DMS153 (cell line): ENCODE data around the gene UCHL1.

Experiments
- DNase-seq: peaks from one replicate; lab custom pipeline; 2025; lab: John Stamatoyannopoulos, UW

The UCHL1 gene

DNA sequence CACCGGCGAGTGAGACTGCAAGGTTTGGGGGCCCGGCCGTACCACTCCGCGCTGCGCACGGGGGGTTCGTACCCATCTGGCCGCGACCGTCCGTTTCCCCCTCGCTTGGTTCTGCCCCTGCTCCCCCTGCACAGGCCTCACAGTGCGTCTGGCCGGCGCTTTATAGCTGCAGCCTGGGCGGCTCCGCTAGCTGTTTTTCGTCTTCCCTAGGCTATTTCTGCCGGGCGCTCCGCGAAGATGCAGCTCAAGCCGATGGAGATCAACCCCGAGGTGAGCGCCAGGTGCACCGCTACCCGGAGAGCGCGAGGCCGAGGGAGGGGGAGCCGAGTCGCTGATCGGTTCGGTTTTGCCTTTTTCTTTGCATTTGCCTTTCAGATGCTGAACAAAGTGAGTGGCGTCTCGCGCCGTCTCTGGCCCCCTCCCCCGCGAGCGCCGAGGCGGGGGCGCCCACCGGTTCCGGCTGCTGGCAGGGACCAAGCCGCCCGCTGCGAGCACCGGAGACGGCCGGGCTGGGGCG lies at the start of gene UCHL1:
Gene UCHL1, plus strand, starts transcription at position 189 of the 517 bp plus-strand sequence. Its CDS starts 49 bp downstream, at position 238.
- DNase-seq, result peak; percentile 78

DNA sequence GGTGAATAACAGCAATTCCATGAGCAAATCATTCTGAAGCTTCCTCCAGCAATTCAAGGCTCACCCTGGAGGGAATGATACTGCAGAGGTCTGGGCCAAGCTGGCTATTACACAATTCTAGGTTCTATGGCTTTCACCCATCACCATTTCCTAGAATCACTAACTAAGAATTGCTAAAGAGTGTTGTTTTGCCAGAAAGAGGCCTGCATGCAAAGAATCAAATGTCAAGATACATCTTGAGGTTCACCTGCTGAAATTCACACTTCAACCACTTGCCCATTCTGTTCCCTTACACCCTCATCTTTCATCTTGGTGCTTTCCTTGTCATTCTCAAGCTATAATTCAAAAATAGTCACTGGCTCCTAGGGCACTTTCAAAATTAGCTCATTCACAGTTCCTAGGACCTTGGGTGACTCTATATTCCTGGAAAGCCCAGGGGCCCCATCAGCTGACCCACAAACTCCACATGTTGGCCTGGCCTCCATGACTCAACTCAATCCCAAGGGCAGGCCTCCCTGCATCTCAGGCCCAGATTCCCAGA lies 49.4 kb upstream of the UCHL1 start:
- no peak for DNase-seq

DNA sequence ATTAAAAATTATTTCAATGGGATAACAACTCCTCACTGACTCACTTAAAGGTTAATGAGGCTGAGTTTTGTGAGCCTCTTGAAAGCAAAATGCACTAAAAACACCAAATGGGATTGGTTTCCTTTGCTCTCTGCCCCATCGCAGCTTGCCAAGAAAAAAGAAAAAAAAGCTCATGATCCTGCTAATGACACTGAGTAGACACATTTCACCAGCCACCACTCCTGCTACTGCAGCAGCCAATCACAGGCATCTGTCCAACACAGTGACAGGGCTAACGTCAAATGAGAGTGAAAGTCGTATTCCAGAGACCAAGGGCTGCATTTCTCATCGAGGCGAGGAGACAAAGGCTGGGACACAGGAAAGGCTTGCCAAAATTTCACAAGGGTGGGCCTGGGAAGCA lies 47.5 kb upstream of the UCHL1 start:
- no peak for DNase-seq

DNA sequence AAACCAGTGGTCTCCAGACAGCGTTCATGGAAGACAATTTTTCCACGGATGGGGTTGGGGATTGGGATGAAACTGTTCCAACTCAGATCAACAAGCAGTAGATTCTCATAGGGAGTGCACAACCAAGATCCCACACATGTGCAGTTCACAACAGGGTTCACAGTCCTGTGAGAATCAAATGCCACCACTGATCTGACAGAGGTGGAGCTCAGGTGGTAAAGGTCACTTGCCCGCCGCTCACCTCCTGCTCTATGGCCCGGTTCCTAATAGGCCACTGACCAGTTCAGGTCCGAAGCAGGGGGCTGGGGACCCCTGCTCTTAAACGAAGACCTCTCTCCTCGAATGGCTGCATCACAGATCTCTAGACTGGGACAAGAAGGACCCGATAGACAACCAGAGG lies 46.8 kb upstream of the UCHL1 start:
- no peak for DNase-seq

DNA sequence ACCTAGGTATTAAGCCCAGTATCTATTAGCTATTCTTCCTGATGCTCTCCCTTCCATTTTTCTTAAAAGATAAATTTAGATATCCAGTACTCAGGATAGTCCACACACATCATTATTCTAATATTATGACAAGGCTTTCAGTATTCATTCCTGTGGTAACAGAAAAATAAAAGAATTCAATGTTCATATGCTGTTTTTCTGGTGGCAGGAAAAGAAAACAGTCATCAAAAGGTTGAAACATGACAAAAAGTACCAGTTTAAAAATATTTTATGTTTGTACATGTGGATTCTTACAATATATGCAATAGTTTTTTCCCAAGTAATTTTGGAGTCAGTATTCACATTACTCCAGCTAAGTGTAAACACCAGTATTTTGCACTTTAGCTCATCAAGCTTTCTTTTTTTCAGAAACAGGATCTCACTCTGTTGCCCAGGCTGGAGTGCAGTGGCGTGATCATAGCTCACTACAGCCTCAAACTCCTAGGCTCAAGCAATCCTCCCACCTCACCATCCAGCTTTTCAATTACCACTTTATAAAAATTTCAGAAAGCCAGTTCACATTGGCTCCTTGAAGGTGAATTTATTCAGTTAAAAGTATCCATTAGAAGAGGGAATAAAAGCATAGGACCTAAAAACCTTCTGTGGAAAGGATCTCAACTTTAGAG lies 44.6 kb upstream of the UCHL1 start:
- DNase-seq, result no peak

DNA sequence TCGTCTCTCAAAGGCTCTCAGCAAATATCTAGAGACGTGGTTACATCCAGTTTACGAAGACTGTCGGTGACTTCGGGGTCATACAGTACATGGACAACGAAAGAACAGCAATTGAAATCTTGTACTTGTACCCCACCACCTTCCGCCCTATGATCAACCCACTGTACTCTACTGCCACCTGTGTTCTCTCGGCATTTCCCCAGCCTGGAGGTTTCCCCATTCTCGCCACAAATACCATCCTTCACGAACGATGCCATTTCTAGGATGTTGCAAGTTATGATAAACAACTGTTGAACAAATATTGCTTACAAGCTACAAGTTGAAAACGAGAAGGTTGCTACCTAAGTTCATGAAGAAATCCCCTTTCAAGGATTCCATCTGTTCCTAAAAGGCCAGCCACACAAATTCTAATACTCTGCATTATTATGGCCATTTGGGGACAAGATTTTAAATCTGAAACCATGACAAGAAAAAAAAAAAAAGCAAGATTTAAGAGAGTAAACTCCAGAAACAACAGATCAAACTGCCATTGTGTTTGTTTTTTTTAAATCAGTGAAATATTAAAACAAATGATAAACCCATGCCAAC lies 44.0 kb upstream of the UCHL1 start:
- no peak for DNase-seq

DNA sequence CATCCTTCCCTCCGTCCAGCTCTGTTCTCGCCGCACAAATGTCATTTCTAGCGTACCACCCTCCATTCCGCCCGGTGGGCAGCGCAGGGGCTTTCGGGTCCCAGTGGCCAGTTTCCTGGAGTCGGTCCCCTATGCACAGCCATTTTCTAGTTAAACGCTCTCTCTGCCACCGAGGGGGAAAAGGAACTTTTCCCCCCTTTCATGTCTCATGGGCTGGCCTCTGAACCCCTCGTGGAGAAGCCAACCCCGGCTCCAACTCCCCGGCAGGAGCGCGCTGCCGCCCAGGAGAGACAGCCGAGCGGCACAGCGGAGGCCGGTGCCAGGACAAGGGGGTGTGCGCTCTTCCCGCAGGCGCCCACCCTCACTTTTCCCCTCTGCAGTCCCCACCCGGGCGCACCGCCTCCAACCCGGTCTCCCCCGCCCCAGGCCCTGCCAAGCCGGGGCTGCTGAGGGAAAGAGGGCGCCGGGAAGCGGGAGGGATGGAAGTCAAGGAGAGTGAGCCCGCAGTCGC lies 43.0 kb upstream of the UCHL1 start:
- no peak for DNase-seq

DNA sequence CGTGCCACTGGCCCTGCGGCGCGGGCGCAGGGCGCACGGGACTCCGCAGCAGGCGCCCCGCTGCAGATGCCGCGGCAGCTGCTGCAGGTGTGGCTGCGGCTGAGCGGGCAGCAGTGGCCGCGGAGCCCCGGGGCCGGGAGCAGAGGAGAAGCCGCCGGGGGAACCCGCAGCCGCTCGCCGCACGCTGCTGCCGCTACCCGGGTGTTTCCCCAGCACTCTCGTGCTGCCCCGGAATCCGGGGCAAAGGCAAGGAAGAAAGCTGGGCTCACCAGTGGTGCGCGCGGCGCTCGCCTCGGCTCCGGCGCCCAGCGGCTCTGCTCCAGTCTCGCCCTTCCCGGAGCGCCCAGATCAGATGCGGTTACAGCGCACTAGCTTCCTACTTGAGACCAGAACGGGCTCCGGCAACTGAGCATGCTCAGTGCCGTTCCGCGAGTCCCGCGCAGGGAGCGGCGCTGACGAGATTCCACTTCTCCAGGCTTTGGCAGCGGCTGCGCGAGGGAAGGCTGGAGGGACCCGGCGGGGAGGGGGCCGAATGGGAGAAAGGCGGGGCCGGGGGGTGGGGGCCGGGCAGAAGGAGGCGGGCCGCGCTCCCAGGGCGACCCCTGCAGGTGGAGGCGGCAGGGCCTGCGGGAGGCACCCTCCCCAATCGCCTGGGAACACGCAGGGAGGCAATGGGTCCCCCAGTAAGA lies 42.4 kb upstream of the UCHL1 start, which contains the start of gene APBB2:
Gene APBB2, minus strand, starts transcription at position 407 of the 689 bp plus-strand sequence. CDS start 181,288 bp downstream, outside the sequence.
- peak; percentile 87 for DNase-seq

DNA sequence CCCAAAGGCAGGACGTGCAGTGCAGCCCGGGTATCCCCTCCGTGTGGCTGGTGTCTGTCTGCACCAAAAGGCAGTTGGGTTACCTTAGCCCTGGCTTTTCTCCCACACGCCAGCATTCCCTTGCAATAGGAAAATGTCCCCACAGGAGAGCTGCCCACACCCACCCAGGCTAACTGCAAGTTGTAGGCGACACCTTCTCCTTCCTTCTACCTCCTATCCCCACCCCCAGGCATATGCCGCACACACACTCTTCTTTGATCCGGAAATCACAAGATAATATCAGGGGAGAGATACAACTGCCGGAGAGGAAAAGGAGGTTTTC lies 41.9 kb upstream of the UCHL1 start:
- DNase-seq, result no peak

DNA sequence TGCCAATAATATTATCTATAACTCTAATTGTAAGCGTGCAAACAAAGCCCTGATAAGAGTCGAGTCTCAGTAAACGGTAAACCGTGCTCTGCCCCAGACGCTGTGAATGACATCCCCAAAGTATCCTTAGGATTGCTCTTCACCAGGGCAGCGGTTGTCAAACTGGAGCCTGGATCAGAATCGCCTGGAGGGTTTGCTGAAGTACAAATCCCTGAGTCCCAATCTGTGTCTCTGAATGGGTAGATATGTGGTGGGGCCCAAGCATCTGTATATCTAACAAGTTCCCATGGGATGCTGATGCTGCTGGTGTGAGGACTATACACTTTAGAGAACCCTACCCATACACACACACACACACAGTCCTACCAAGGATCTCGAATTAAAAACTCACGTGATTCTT lies 41.6 kb upstream of the UCHL1 start:
- DNase-seq, result no peak

DNA sequence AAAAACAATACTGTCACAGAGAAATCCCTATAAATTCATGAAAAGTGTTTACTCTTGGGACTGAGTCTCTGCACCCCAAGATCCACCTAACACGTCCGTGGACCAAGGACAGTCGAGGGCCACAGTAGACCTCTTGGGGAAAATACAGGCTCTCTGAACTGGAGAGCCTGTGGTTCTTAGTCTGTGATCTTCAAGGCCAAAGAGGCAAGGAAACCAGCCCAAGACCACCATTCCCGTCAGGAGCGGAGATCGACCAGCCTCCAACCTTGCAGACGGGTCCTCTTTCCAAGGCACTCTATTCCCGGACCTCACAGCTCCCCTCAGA lies 40.8 kb upstream of the UCHL1 start:
- no peak for DNase-seq

DNA sequence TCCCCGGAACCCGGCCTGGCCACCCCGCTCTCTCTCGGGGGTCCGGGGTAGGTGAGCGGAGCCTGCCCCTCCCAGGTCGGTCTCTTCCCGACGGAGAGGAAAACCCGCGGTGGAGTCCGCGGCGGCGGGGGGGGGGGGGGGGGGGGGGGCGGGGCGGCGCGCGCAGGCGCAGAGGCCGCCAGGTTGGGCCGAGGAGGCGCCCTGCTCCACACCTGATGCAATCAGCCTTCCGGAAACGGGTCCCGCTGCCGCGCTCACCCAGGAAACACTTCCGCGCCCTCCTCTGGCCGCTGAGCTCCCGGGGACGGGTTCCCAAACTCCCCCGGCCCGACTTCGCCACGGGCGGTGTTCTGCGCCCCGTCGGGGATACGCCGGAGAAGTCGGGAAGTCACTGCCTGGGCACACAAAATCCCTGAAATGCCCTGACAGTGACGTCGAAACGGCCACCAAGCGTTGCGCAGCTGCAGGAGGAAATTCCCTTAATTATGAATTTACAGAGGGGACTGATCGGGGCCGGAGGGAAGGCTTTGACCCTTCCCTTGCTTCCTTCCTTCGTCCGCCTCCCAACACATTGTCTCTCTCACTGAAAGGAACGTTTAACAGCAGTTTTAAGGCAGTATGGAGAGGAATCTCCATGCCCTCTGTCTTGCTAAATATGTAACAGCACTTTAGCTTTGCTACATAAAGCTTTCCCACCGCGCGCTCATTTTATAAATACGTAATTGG lies 40.3 kb upstream of the UCHL1 start:
- peak; percentile 73 for DNase-seq

DNA sequence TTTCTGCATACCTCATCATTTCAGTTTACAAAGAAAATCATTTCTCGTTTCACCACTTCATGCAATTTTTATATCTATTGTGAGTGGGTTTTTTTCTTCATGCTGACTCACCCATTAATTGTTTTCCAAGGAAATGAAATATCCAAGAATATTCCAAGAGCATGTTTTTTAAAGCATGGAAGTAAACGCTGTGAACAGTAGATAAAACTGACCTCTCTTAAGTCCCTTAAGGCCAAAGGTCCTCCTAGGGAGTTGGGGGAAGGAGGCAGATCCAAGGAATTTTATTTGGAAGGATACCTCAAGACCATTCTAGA lies 39.8 kb upstream of the UCHL1 start:
- DNase-seq, result no peak

DNA sequence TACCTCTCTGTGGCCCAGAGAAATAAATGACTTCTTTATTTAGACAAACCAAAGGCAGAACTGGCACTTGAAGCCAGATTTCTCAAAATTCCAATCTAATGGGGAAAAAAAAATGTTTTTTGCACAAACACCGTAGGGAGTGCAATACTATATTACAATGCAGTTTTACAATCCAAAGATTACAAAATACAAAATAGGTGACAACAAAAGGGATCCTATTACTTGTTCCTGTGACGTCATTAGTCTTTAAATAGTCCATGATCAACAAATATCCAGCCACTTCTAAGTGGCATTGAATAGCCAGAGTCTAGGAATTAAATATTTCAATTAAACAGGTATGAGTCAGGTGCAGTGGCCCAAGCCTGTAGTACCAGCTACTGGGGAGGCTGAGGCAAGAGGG lies 39.4 kb upstream of the UCHL1 start:
- DNase-seq, result no peak

DNA sequence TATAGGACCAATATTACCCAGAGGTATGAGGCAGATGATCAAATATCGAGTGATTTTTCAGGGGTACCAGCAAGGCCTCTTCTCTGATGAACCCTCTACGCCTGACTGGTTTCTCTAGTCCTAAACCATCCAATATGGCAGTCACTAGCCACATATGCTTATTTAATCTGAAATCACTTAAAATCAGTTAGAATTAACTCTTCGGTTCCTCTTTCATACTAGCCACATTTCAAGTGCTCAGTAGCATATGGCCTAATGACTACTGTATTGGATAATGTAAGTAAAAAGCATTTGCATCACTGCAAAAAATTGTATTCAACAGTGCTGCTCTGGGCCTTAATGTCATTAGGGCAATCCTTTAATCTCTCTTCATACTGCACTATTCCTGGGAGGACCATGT lies 38.0 kb upstream of the UCHL1 start:
- no peak for DNase-seq

DNA sequence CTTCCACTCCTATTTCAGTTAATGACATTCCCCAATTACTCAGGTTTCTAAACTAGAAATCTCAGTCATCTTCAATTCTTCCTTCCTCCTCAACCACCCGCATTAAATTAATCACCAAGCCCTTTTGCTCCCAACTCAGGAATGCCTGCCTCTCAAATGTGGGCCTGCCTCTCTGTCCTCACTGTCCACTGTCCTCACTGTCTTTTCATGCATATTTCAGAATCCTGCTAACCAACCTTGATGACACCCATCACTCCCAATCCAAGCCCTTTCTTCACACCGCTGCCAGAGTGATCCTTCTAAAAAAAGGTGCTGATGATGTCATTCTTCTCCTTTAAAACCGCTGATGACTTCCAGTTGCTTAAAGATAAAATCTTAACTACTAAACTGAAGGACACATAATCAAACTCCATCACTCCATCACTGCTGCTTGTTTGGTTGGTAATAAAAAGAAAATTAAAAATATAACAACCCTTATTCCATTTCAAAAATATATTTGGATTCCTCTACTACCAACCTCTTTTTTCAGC lies 37.2 kb upstream of the UCHL1 start:
- DNase-seq, result no peak

DNA sequence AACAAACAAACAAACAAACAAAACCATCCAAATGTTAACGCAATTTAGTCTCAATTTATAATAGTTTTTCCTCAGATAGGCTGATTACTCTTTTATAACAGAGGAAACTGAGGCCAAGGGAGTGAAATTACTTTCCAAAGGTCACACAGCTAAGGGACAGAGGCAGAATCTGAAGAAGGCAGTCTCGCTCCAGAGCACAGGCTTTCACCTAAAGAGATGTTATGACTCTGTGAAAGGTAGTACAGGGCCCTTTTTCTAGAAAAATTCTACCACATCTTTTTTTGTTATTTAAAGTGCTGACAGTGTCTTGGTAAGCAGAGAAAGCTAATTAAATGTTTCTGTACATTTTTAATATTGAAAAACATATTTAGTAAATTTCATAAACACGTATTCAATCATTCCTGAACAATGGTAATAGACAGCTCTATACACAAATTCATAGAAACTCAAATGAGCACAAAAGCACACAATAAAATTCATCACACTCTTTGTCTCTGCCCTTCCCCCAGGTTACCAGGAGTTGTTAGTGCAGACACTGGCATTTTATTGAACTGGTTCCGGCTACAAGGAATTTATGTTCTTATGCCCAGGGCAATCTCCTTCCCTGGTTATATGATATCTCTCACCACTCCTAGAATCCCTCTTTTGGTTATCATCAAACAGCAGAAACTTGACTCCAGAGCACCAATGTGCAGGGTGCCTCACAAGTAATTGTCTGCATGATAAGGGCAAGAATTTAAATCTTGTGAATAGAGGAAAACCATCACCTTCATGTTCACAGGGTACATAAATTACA lies 34.7 kb upstream of the UCHL1 start:
- DNase-seq, result no peak

DNA sequence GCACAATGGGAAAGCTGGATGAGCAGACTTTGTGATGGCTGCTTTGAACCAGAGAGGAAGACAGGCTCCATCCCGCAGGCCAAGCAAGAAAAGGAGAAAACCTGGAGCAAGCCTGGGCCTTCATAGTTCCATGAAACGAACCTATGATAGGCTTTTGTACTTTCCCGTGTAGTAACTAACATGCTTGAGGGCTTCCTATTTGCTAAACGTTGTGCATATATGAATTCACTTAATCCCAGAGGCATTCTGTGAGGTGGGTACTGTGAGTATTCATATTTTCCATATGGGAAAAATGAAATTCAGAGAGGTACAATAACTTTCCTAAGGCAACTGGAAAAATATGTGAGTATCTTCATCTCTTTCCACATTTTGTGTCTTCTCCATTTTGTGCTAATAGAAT lies 28.8 kb upstream of the UCHL1 start:
- no peak for DNase-seq

DNA sequence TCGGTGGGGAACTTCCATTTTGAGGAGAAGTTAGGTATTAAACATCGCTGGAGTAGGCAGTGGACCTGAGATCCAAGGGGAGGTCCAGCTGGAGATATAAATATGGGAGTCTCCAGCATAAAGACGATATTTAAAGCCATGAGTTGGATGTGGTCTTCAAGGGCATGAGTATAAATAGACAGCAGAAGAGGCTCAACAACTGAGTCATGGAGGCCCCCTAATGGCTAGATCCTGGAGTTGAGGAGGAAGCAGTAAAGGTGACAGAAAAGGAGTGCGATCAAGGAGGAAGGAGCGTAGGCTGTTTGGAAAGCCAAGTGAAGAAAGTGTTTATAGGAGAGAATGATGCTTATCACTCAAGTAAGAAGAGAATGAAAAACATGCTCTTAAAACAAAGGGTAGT lies 24.3 kb upstream of the UCHL1 start:
- no peak for DNase-seq

DNA sequence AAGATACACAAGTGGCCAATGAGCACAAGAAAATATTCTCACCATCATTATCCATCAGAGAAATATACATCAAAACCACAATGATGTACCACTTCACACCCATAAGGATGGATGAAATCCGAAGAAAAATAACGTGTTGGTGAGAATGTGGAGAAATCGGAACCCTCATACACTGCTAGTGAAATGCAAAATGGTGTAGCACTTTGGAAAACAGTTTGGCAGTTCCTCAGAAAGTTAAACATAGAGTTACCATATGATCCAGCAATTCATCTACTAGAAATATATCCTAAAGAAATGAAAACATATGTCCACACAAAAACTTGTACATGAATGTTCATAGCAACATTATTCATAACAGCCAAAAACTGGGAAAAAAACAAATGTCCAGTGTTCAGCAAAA lies 23.9 kb upstream of the UCHL1 start:
- DNase-seq, result no peak

DNA sequence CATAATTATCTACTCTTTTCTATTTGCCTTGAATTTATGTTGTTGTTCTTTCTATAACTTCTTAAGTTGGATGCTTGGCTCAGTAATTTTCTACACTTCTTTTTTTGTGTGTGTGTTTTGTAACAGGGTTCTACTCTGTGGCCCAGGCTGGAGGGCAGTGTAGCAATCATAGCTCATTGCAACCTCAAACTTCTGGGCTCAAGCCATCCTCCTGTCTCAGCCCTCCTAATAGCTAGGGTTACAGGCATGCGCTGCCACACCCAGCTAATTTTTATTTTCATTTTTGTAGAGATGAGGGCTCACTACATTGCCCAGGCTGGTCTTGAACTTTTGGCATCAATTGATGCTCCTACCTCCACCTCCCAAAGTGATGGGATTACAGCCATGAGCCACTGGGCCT lies 20.7 kb upstream of the UCHL1 start:
- DNase-seq, result no peak
